ENCODE data around the gene PNPLA7. TPM values are rescaled to one million over a fixed set of nuclear protein-coding genes. Genes with fewer than 3 reads are reported as not detected.

The PNPLA7 gene
- total RNA-seq, 1 experiment from 2014 or later = 1.8 TPM

- no peaks in the 10 kb centered on the region for H3K9me2 ChIP-seq (ENCODE audit: insufficient read depth)
- peaks cover 0 to 6% of the 10 kb centered on the region in 2 experiments; a peak in 1 of 4 replicates for H3K4me1 ChIP-seq (ENCODE audit: control insufficient read depth in 1 of 2, insufficient read depth in 2 of 2, low read length in 2 of 2)
- peaks cover 67% of the 10 kb centered on the region for H3K79me2 ChIP-seq (ENCODE audit: insufficient read depth, low read length)
- no peak overlapping the region for H3K9ac ChIP-seq (ENCODE audit: low read length)
- H3K27me3 ChIP-seq (ENCODE audit: insufficient read depth, low read length) = no peaks in the 10 kb centered on the region
- H4K20me1 ChIP-seq (ENCODE audit: insufficient read depth) = no peaks in the 10 kb centered on the region
- no peak overlapping the region for H3K4me3 ChIP-seq (replicated peaks in 1 of 2; ENCODE audit: low read depth in 1 of 2, low read length in 2 of 2)
- ChIA-PET RAD21 (ENCODE audit: low non-redundant PET in 1 of 2, low total read pairs in 2 of 2, uncharacterized antibody in 2 of 2, unreplicated experiment in 2 of 2) (no interaction called here), CTCF (no interaction called here), POLR2A (no interaction called here)
- no peak overlapping the region for H3K27ac ChIP-seq (ENCODE audit: low read depth, low read length)
- H3K9me3 ChIP-seq (ENCODE audit: control insufficient read depth in 1 of 2, insufficient read depth in 1 of 2, low read depth in 1 of 2, low read length in 2 of 2) = no peaks in the 10 kb centered on the region
- DNase-seq (ENCODE audit: low read depth, low spot score) (no peak), ATAC-seq (no peak)
- intact Hi-C loops (cut with micrococcal nuclease) = no loop called here
- no peak for TF ChIP-seq RAD21 (IDR thresholded peaks at IDR 0.05; ENCODE audit: low read depth)
- TF ChIP-seq ATF3 (IDR thresholded peaks at IDR 0.05) = no peak
- TF ChIP-seq CEBPB (IDR thresholded peaks at IDR 0.05; ENCODE audit: low read depth) = no peak
- no peak for TF ChIP-seq JUND (IDR thresholded peaks at IDR 0.05)
- TF ChIP-seq YY1 (IDR thresholded peaks at IDR 0.05; ENCODE audit: extremely low read depth, insufficient replicate concordance, low read depth, low read length) = no peak
- TF ChIP-seq FOSL1 (IDR thresholded peaks at IDR 0.05; ENCODE audit: low read depth) = no peak
- TF ChIP-seq SP1 (IDR thresholded peaks at IDR 0.05; ENCODE audit: low read depth) = no peak
- TF ChIP-seq ELF1 (IDR thresholded peaks at IDR 0.05; ENCODE audit: borderline replicate concordance, low read depth) = no peak
- no peak for TF ChIP-seq EGR1 (IDR thresholded peaks at IDR 0.05; ENCODE audit: low read depth)
- no peak for TF ChIP-seq POLR2A (IDR thresholded peaks at IDR 0.05; ENCODE audit: borderline replicate concordance, extremely low read depth, insufficient read depth, insufficient read length)
- TF ChIP-seq ZNF274 (IDR thresholded peaks at IDR 0.05; ENCODE audit: low read depth, low read length) = no peak
- no peak for TF ChIP-seq TCF7L2 (IDR thresholded peaks at IDR 0.05; ENCODE audit: borderline replicate concordance, extremely low read depth, insufficient read depth, insufficient read length)
- no peak for TF ChIP-seq ZBTB33 (IDR thresholded peaks at IDR 0.05; ENCODE audit: extremely low read depth, insufficient replicate concordance, low read length)
- BruUV-seq (replicated peaks) = no TSS peak
- H3K36me3 ChIP-seq (ENCODE audit: control insufficient read depth in 1 of 2, insufficient read depth in 2 of 2, low read length in 2 of 2) = peaks cover 32 to 63% of the 10 kb centered on the region in 2 experiments; a peak in 3 of 4 replicates
- no peak overlapping the region for H3K4me2 ChIP-seq (ENCODE audit: low read length)
- H2AFZ ChIP-seq (ENCODE audit: low read depth, low read length, poor library complexity, severe bottlenecking) = no peak overlapping the region
Observed at GRCh38 chr9:137583347-137583746, 33.1 kb upstream of the PNPLA7 start.
